HG03457 (cell line): ENCODE measurements around the gene STIP1.

Source experiments
- ATAC-seq: cut with Tn5 transposase; IDR thresholded peaks from one replicate; pipeline ENCODE4 v1.9.1; 2021; ENCODE audit warnings: moderate number of reproducible peaks; ENCODE audit not compliant: unreplicated experiment

STIP1 gene

GRCh38 chr11:64185693-64186491 lies at the start of gene STIP1:
Gene STIP1, plus strand, starts transcription at chr11:64186171. Its CDS starts 91 bp downstream, at chr11:64186262.
- peak; percentile 70 for ATAC-seq

- ATAC-seq: no peak
Measured at GRCh38 chr11:64136765-64137441, 49.1 kb upstream of the STIP1 start.

GRCh38 chr11:64138398-64138797 lies 47.6 kb upstream of the STIP1 start:
- no peak for ATAC-seq

GRCh38 chr11:64139049-64139448 lies 46.9 kb upstream of the STIP1 start:
- no peak for ATAC-seq

GRCh38 chr11:64140082-64140481 lies 45.9 kb upstream of the STIP1 start:
- ATAC-seq: no peak

GRCh38 chr11:64141081-64141783 lies 44.7 kb upstream of the STIP1 start:
- ATAC-seq: no peak

- no peak for ATAC-seq
Measured at GRCh38 chr11:64144587-64145472, 41.1 kb upstream of the STIP1 start.

GRCh38 chr11:64146036-64146955 lies 39.7 kb upstream of the STIP1 start:
- no peak for ATAC-seq

- ATAC-seq: no peak
Measured at GRCh38 chr11:64148226-64148916, 37.6 kb upstream of the STIP1 start.

GRCh38 chr11:64148917-64149617 lies 36.9 kb upstream of the STIP1 start:
- ATAC-seq: no peak

GRCh38 chr11:64150051-64150450 lies 35.9 kb upstream of the STIP1 start:
- no peak for ATAC-seq

- ATAC-seq: no peak
Measured at GRCh38 chr11:64150481-64151239, 35.3 kb upstream of the STIP1 start.

GRCh38 chr11:64151337-64151736 lies 34.6 kb upstream of the STIP1 start:
- no peak for ATAC-seq

GRCh38 chr11:64152841-64153691 lies 32.9 kb upstream of the STIP1 start:
- no peak for ATAC-seq

- ATAC-seq: no peak
Measured at GRCh38 chr11:64153812-64154211, 32.2 kb upstream of the STIP1 start.

GRCh38 chr11:64156235-64157011 lies 29.5 kb upstream of the STIP1 start:
- ATAC-seq: no peak
